Measurements from ENCODE around the gene CAMK2B. TPM values are rescaled to one million over a fixed set of nuclear protein-coding genes. Genes with fewer than 3 reads are reported as not detected.
A peak's percentile ranks its signal among the peaks of the same experiment; 100 is the strongest.

Gene CAMK2B
- total RNA-seq, 1 donor from 2014 or later = 0.09 TPM

DNA sequence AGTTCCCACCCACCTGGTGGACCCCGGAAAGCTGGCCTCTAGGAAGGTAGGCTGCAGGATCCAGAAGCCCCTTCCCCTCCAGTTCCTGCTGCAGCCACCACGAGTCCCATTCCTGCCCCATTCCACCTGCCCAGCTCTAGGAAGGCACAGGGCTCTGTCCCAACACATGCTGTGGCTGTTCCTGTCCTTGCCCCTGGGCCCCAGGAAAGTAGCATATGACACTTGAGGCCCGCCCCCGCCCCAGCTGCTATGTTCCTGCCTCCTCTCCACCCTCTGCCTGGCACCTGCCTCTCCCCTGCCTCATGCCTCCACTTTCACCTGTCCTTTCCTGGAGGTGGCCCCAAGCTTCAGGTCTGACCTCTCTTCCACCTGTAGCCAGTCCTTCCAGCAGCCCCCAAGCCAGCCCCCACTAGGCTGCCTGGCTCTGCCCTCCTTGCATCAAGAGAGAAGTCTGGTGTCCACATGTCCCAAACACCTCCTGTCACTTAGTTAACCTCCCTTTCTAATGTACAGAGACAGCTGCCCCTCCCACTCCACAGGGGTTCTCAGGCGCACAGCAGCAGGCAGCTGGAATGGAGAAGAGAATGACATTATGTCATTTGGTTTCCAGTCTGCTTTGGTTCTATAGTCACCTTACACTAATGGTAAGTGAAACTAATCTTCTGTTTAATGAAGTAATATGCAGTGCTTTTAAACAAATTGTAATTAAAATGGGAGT is 101.9 kb downstream of the CAMK2B start:
- no peaks in the 10 kb centered on the region for H3K36me3 ChIP-seq
- Mint-ChIP-seq H3K36me3 (no peaks in the 10 kb centered on the region), H3K27me3 (ENCODE audit: insufficient read depth, low read depth) (peaks cover 9% of the 10 kb centered on the region), H3K27ac (peak overlapping the region; percentile 31), H3K4me1 (peaks cover 35% of the 10 kb centered on the region), H3K4me3 (peak overlapping the region; percentile 34), H3K9me3 (no peaks in the 10 kb centered on the region)
- H3K4me2 ChIP-seq = peak overlapping the region; percentile 35
- no peak overlapping the region for H3K4me3 ChIP-seq
- H3K27ac ChIP-seq = no peak overlapping the region
- no peaks in the 10 kb centered on the region for H4K20me1 ChIP-seq (ENCODE audit: low read depth)
- H2AFZ ChIP-seq (replicated peaks) = no peak overlapping the region
- H3K9me3 ChIP-seq (ENCODE audit: low read depth) = no peaks in the 10 kb centered on the region
- DNase-seq (ENCODE audit: low spot score) = peak; percentile 74
- no peak for TF ChIP-seq EZH2phosphoT487 (IDR thresholded peaks at IDR 0.05)
- H3K9ac ChIP-seq = no peak overlapping the region
- no peaks in the 10 kb centered on the region for H3K27me3 ChIP-seq
- no peaks in the 10 kb centered on the region for H3K79me2 ChIP-seq (ENCODE audit: low read depth)
- peaks cover 5% of the 10 kb centered on the region for H3F3A ChIP-seq (ENCODE audit: low read depth)
- peaks cover 29% of the 10 kb centered on the region for H3K4me1 ChIP-seq

DNA sequence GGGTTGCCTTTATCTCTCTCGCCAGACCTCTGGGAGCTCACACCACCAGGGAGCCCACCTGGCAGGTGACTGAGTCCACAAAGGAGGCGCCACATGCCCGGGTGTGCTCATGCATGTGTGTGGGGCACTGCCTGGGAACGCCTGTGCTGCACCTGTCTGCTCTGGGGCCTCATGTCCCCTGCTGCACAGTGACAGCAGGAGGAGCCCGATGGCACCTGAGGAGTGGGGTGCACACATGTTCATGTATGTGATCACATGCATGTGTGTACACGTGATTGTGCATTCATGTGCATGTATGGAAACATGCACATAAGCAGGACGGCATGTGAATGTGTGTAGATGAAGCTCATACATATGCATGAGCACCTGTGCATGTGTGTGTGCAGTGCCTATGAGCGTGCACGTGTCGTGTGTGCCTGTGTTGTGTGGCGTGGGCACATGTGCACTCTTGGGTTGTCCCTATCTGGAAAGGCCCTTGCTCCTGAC is 102.6 kb downstream of the CAMK2B start:
- H3K27ac Mint-ChIP-seq = no peak overlapping the region
- peaks cover 9% of the 10 kb centered on the region for H3K27me3 Mint-ChIP-seq (ENCODE audit: insufficient read depth, low read depth)
- H3K9me3 ChIP-seq (ENCODE audit: low read depth) = no peaks in the 10 kb centered on the region
- TF ChIP-seq EZH2phosphoT487 (IDR thresholded peaks at IDR 0.05) (no peak), EZH2 (IDR thresholded peaks at IDR 0.05) (no peak)
- TF ChIP-seq, protein P1, sequence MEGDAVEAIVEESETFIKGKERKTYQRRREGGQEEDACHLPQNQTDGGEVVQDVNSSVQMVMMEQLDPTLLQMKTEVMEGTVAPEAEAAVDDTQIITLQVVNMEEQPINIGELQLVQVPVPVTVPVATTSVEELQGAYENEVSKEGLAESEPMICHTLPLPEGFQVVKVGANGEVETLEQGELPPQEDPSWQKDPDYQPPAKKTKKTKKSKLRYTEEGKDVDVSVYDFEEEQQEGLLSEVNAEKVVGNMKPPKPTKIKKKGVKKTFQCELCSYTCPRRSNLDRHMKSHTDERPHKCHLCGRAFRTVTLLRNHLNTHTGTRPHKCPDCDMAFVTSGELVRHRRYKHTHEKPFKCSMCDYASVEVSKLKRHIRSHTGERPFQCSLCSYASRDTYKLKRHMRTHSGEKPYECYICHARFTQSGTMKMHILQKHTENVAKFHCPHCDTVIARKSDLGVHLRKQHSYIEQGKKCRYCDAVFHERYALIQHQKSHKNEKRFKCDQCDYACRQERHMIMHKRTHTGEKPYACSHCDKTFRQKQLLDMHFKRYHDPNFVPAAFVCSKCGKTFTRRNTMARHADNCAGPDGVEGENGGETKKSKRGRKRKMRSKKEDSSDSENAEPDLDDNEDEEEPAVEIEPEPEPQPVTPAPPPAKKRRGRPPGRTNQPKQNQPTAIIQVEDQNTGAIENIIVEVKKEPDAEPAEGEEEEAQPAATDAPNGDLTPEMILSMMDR (IDR thresholded peaks at IDR 0.05) = no peak
- H3F3A ChIP-seq (ENCODE audit: low read depth) = peaks cover 9% of the 10 kb centered on the region
- H3K79me2 ChIP-seq (ENCODE audit: low read depth) = no peaks in the 10 kb centered on the region
- DNase-seq (ENCODE audit: low spot score) = no peak
- no peak overlapping the region for H2AFZ ChIP-seq (replicated peaks)
- H3K36me3 ChIP-seq = no peaks in the 10 kb centered on the region
- H3K4me3 ChIP-seq = no peak overlapping the region
- H3K36me3 Mint-ChIP-seq = no peaks in the 10 kb centered on the region
- peaks cover 42% of the 10 kb centered on the region for H3K4me1 Mint-ChIP-seq
- no peak overlapping the region for H3K4me2 ChIP-seq
- no peak overlapping the region for H3K27ac ChIP-seq
- no peaks in the 10 kb centered on the region for H4K20me1 ChIP-seq (ENCODE audit: low read depth)
- peaks cover 36% of the 10 kb centered on the region for H3K4me1 ChIP-seq
- no peaks in the 10 kb centered on the region for H3K27me3 ChIP-seq
- no peaks in the 10 kb centered on the region for H3K9me3 Mint-ChIP-seq
- no peak overlapping the region for H3K9ac ChIP-seq
- no peak overlapping the region for H3K4me3 Mint-ChIP-seq

DNA sequence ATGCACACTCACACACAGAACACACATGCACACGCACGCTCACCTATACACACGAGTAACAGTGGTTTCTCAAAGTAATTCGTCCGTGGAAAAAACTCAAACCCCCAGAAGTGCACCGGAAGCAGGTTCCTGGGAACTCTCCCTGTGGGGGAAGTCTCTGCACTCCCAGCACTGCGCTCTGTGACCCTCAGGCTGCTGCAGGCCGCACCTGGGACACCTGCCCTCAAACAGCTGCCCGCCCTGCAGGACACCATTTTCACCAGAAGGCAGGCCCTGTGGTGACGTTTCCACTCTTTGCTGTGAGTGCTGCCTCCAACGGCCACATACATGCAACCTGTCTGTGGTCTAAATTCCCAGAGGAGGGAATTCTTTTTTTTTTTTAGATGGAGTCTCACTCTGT is 103.3 kb downstream of the CAMK2B start:
- TF ChIP-seq EZH2phosphoT487 (IDR thresholded peaks at IDR 0.05) (no peak), EZH2 (IDR thresholded peaks at IDR 0.05) (no peak)
- TF ChIP-seq, protein P1 (IDR thresholded peaks at IDR 0.05) = no peak
- Histone ChIP-seq H3K4me1 (peaks cover 44% of the 10 kb centered on the region), H4K20me1 (ENCODE audit: low read depth) (no peaks in the 10 kb centered on the region), H3K36me3 (no peaks in the 10 kb centered on the region), H3K9ac (no peak overlapping the region), H3K27ac (no peak overlapping the region), H3K79me2 (ENCODE audit: low read depth) (no peaks in the 10 kb centered on the region), H3K9me3 (ENCODE audit: low read depth) (no peaks in the 10 kb centered on the region), H2AFZ (replicated peaks) (no peak overlapping the region), H3K27me3 (no peaks in the 10 kb centered on the region), H3K4me3 (no peak overlapping the region), H3F3A (ENCODE audit: low read depth) (peaks cover 9% of the 10 kb centered on the region), H3K4me2 (no peak overlapping the region)
- Mint-ChIP-seq H3K9me3 (no peaks in the 10 kb centered on the region), H3K4me1 (peaks cover 45% of the 10 kb centered on the region), H3K27me3 (ENCODE audit: insufficient read depth, low read depth) (peaks cover 9% of the 10 kb centered on the region), H3K36me3 (no peaks in the 10 kb centered on the region), H3K4me3 (no peak overlapping the region), H3K27ac (peak overlapping the region; percentile 58)
- no peak for DNase-seq (ENCODE audit: low spot score)

GRCh38 chr7:44221231-44221791 is 104.1 kb downstream of the CAMK2B start:
- Mint-ChIP-seq H3K4me1 (peaks cover 53% of the 10 kb centered on the region), H3K9me3 (no peaks in the 10 kb centered on the region), H3K36me3 (no peaks in the 10 kb centered on the region), H3K27me3 (ENCODE audit: insufficient read depth, low read depth) (peaks cover 11% of the 10 kb centered on the region), H3K4me3 (no peak overlapping the region), H3K27ac (no peak overlapping the region)
- H3F3A ChIP-seq (ENCODE audit: low read depth) = peaks cover 9% of the 10 kb centered on the region
- no peak overlapping the region for H3K27ac ChIP-seq
- no peak overlapping the region for H3K9ac ChIP-seq
- H3K4me1 ChIP-seq = peaks cover 49% of the 10 kb centered on the region
- H3K9me3 ChIP-seq (ENCODE audit: low read depth) = no peaks in the 10 kb centered on the region
- no peaks in the 10 kb centered on the region for H4K20me1 ChIP-seq (ENCODE audit: low read depth)
- no peak for DNase-seq (ENCODE audit: low spot score)
- H3K36me3 ChIP-seq = no peaks in the 10 kb centered on the region
- TF ChIP-seq EZH2 (IDR thresholded peaks at IDR 0.05) (no peak), EZH2phosphoT487 (IDR thresholded peaks at IDR 0.05) (no peak)
- TF ChIP-seq, protein P1 (IDR thresholded peaks at IDR 0.05) = no peak
- no peaks in the 10 kb centered on the region for H3K27me3 ChIP-seq
- H3K4me2 ChIP-seq = no peak overlapping the region
- H3K4me3 ChIP-seq = no peak overlapping the region
- no peak overlapping the region for H2AFZ ChIP-seq (replicated peaks)
- no peaks in the 10 kb centered on the region for H3K79me2 ChIP-seq (ENCODE audit: low read depth)
